SH-SY5Y (cell line): ENCODE data around the gene CPED1.

Experiments
- GATA2 ChIP-seq: IDR thresholded peaks from 2 replicates; pipeline ENCODE4 v1.6.1; 2011; ENCODE audit warnings: mild to moderate bottlenecking, low read depth, low read length
- GATA3 ChIP-seq: IDR thresholded peaks from 2 replicates; pipeline ENCODE4 v1.6.1; 2011; ENCODE audit warnings: low read depth, mild to moderate bottlenecking, low read length, moderate library complexity

GRCh38 chr7:120966961-120967360 lies 21.6 kb upstream of the CPED1 start:
- no peak for TF ChIP-seq GATA2
- no peak for TF ChIP-seq GATA3
